ENCODE measurements around the gene MGLL. TPM values are rescaled to one million over a fixed set of nuclear protein-coding genes. Genes with fewer than 3 reads are reported as not detected.

The MGLL gene
- total RNA-seq, 2 experiments from 2014 or later, result 0.28 to 0.29 TPM

DNA sequence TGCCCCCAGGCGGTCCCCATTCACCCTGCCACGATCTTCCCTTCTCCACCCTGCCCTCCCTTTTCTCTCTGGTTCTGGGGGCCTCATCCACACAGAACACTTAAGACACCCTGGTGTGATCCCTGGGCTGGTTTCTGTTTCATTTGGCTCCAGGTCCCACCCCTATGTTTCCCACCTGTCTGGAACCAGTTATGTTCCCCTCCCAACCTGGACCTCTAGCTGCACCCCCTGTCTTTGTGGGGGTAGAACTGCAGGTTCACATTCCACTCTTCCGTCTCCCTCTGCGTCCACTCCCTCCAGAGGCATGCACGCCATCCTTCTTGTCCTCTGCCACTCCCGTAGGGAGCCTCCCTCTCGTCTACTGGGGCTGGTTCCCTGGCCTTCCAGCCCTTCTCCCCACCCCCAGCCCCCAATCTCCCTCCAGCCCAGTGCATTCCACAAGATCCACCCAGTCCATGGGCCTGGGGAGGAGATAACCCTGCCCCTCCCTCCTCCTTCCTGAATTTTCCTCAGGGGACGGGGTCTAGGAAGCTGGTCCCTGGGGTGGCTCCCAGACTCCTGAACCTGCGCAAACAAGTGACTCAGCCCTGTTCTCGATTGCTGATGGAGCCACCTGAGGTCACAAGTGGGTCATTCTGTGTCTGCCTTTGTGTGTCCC is 75.8 kb downstream of the MGLL start:
- Mint-ChIP-seq H3K9me3 (no peaks in the 10 kb centered on the region), H3K4me1 (peaks cover 17% of the 10 kb centered on the region), H3K27ac (no peak overlapping the region), H3K27me3 (peaks cover 5% of the 10 kb centered on the region), H3K4me3 (no peak overlapping the region), H3K36me3 (no peaks in the 10 kb centered on the region)
- DNase-seq, result no peak

DNA sequence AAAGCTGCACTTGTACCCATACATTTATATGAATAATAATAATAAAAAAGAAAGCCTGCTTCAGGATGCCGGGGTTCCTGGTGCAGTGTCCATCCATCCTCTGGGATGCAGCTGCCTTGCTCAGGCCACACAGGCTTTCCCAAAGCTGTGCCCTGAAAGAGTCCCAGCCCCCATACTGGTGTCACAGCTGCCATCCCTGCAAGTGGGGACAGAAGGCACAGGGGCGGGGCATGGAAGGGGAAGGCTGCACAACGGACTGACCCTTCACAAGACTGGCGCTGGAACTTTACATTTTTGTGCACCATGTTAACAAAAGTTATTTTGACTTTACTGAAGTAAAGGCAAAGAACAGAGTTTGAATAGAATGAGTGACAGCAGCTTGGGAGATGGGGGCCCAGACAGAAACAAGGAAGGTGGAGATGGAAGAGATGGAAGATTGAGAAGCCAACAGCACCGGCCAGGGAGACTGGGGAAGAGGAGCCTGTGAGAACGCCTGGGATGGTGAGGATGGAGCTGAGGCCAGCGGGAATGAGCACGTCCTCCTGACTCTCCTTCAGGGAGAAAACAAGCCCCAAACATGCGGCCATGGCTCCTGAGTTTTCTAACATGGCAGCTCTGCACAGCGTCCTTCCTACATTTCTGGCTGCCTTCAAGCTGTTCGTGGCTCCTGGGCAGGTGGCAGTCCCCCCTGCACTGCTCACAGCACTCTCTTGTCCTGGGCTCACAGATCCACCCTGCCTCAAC is 76.5 kb downstream of the MGLL start:
- Mint-ChIP-seq H3K27ac (no peak overlapping the region), H3K27me3 (peaks cover 5% of the 10 kb centered on the region), H3K36me3 (no peaks in the 10 kb centered on the region), H3K4me3 (no peak overlapping the region), H3K9me3 (no peaks in the 10 kb centered on the region), H3K4me1 (peaks cover 12% of the 10 kb centered on the region)
- no peak for DNase-seq

DNA sequence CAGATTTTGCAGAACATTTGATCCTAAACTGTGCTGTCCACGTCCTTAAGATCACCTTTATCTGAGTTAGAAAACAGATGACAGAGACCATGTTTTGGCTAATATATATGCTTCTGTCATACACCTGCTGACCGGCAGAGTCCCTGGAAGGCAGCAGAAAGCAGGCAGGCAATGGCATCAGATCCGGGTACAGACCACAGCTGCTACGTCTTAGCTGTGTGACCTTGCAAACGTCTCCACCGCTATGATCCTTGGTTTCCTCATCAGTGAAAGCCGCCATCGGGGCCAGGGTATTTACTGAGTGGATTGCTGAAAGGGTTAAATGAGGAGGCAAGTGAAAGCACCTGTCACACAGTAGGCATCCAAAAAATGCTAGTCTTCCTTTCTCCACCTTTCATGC is 77.4 kb downstream of the MGLL start:
- Mint-ChIP-seq H3K27ac (no peak overlapping the region), H3K9me3 (no peaks in the 10 kb centered on the region), H3K4me1 (peaks cover 2% of the 10 kb centered on the region), H3K4me3 (no peak overlapping the region), H3K36me3 (no peaks in the 10 kb centered on the region), H3K27me3 (peaks cover 5% of the 10 kb centered on the region)
- no peak for DNase-seq

DNA sequence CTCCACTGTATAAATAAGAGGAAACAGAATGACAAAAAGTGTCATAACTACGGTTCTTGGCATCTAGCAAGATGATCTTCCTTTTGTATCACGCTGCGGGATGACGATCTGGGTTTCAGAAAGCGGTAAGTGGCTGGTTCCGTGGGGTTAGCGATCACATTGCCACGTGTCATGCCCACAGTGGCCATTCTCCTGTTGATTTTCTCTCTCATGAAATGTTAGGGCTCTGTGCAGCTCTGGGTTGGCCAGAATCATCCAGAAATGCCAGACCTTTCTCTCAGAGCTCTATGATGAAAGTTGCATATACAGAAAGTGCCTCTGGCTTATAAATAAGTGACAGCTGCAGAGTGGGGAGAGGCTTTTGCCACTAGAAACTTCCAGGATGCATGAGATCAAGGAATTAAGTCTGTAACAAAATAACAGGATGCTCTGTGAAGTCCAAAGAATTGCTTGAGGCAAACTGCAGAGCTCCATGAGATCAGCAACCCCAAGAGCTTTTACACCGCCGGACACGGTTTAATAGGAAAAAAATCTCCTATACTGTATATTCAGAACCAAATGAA is 78.0 kb downstream of the MGLL start:
- Mint-ChIP-seq H3K4me1 (no peaks in the 10 kb centered on the region), H3K4me3 (no peak overlapping the region), H3K27ac (no peak overlapping the region), H3K27me3 (peaks cover under 1% of the 10 kb centered on the region), H3K36me3 (no peaks in the 10 kb centered on the region), H3K9me3 (no peaks in the 10 kb centered on the region)
- no peak for DNase-seq

GRCh38 chr3:127743351-127744252 is 78.7 kb downstream of the MGLL start:
- Mint-ChIP-seq H3K36me3 (no peaks in the 10 kb centered on the region), H3K9me3 (no peaks in the 10 kb centered on the region), H3K27me3 (no peaks in the 10 kb centered on the region), H3K27ac (no peak overlapping the region), H3K4me1 (no peaks in the 10 kb centered on the region), H3K4me3 (no peak overlapping the region)
- DNase-seq, result no peak

DNA sequence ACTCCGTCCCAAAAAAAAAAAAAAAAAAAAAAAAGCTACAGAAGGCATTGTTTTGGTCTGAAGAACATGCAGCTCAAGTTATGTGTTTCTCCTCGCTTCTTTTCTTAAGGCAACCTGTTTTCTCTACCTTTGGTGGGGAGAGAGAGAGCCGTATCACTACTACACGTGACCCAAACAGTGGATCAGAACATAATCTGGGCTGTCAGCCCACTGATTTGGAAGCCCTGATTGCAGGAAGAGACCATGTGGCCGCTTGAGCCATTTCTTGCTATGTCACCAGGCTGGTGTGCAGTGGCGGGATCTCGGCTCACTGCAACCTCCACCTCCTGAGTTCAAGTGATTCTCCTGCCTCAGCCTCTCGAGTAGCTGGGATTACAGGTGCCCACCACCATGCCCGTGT is 79.7 kb downstream of the MGLL start:
- no peak overlapping the region for H3K4me3 Mint-ChIP-seq
- H3K36me3 Mint-ChIP-seq, result no peaks in the 10 kb centered on the region
- DNase-seq, result no peak
- H3K27me3 Mint-ChIP-seq, result no peaks in the 10 kb centered on the region
- H3K4me1 Mint-ChIP-seq, result peaks cover 2% of the 10 kb centered on the region
- H3K27ac Mint-ChIP-seq, result no peak overlapping the region
- no peaks in the 10 kb centered on the region for H3K9me3 Mint-ChIP-seq

- Mint-ChIP-seq H3K4me1 (peaks cover 2% of the 10 kb centered on the region), H3K4me3 (no peak overlapping the region), H3K9me3 (no peaks in the 10 kb centered on the region), H3K27ac (no peak overlapping the region), H3K36me3 (no peaks in the 10 kb centered on the region), H3K27me3 (no peaks in the 10 kb centered on the region)
- DNase-seq, result no peak
Measured at GRCh38 chr3:127741690-127742089, 80.6 kb downstream of the MGLL start.

DNA sequence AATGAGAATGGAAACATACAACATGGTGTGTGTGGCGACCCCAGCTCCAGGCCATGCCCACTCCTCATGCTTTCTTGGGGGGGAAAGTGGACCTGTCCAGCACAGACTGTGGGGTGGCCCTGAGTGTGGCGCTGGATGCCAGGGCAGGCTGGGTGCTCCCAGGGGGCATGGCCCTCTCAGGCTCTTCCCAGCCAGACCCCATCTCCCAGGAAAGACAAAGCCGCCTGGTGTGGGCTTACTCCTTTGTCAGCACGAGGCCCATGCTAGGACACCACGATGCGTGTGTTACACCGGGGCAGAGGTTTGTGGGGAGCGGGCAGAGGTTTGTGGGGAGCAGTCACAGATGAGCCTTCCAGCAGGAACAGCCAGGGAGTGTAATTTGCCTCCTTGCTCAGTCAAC is 81.1 kb downstream of the MGLL start:
- H3K4me3 Mint-ChIP-seq, result no peak overlapping the region
- H3K27me3 Mint-ChIP-seq, result no peaks in the 10 kb centered on the region
- H3K27ac Mint-ChIP-seq, result no peak overlapping the region
- H3K36me3 Mint-ChIP-seq, result no peaks in the 10 kb centered on the region
- H3K9me3 Mint-ChIP-seq, result no peaks in the 10 kb centered on the region
- peaks cover 3% of the 10 kb centered on the region for H3K4me1 Mint-ChIP-seq
- no peak for DNase-seq

GRCh38 chr3:127740136-127740915 is 82.0 kb downstream of the MGLL start:
- Mint-ChIP-seq H3K4me1 (peaks cover 7% of the 10 kb centered on the region), H3K27ac (no peak overlapping the region), H3K27me3 (peaks cover 5% of the 10 kb centered on the region), H3K36me3 (no peaks in the 10 kb centered on the region), H3K4me3 (no peak overlapping the region), H3K9me3 (no peaks in the 10 kb centered on the region)
- no peak for DNase-seq

- DNase-seq, result no peak
- H3K4me3 Mint-ChIP-seq, result no peak overlapping the region
- H3K27me3 Mint-ChIP-seq, result peaks cover 12% of the 10 kb centered on the region
- H3K4me1 Mint-ChIP-seq, result peaks cover 7% of the 10 kb centered on the region
- no peak overlapping the region for H3K27ac Mint-ChIP-seq
- no peaks in the 10 kb centered on the region for H3K9me3 Mint-ChIP-seq
- no peaks in the 10 kb centered on the region for H3K36me3 Mint-ChIP-seq
Measured at GRCh38 chr3:127739347-127740135, 82.8 kb downstream of the MGLL start.

DNA sequence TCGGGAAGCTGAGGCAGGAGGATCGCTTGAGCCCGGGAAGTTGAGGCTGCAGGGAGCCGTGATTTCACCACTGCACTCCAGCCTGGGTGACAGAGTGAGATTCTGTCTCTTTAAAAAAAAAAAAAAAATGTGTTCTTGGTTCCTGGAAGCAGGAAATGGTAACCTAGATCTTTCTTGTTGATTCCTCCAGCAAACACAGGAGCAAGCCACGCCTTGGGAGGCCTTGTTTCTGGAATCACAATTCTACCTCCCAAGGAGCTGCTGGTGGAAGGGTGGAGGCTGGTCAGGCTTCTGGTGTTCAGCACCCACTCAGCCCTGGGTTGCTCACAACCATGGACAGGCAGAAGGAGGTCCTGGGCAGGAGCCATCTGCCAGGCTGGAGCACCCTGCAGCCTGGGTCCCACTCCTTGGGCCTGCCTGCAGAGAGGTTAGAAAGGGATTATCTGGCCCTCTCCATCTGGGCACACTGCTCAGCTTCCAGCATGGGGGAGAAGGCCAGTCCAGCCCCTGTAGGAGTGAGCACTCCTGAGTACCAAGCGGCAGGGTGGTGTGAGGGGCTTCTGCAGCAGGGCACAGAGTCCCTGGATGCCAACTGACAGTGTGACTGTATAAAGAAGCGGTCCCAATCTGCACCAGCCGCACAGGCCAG is 84.0 kb downstream of the MGLL start:
- Mint-ChIP-seq H3K4me1 (peaks cover 7% of the 10 kb centered on the region), H3K4me3 (no peak overlapping the region), H3K27ac (no peak overlapping the region), H3K9me3 (no peaks in the 10 kb centered on the region), H3K36me3 (no peaks in the 10 kb centered on the region), H3K27me3 (peaks cover 15% of the 10 kb centered on the region)
- DNase-seq, result no peak

- no peak for DNase-seq
- no peak overlapping the region for H3K4me3 Mint-ChIP-seq
- H3K27me3 Mint-ChIP-seq, result peaks cover 20% of the 10 kb centered on the region
- peaks cover 7% of the 10 kb centered on the region for H3K4me1 Mint-ChIP-seq
- H3K9me3 Mint-ChIP-seq, result no peaks in the 10 kb centered on the region
- no peaks in the 10 kb centered on the region for H3K36me3 Mint-ChIP-seq
- no peak overlapping the region for H3K27ac Mint-ChIP-seq
Measured at GRCh38 chr3:127736801-127737539, 85.3 kb downstream of the MGLL start.
